HEK293 (cell line): ENCODE measurements around the gene CMIP.
A peak's percentile ranks its signal among the peaks of the same experiment; 100 is the strongest.

Source experiments
- CTCF ChIA-PET: fragments of 350-600 bp; formaldehyde crosslinking; extraction: SDS; loops from one replicate; lab custom pipeline; 2021; ENCODE audit warnings: antibody characterized with exemption; lab: Yijun Ruan, JAX
- POLR2A ChIA-PET: fragments of 300-600 bp; formaldehyde crosslinking; extraction: SDS; loops from one replicate; lab custom pipeline; 2020; ENCODE audit warnings: antibody characterized with exemption, inconsistent platforms; lab: Yijun Ruan, JAX
- H3K27ac ChIP-seq: fragments of 200-500 bp; sonication (Bioruptor generic); 2 replicates; pipeline ENCODE4 v1.5.1; 2014; ENCODE audit warnings: low read depth, low read length, control low read depth, inconsistent platforms; ENCODE audit errors: extremely low read depth
- H3K36me3 ChIP-seq, 2 experiments: fragments of 200-500 bp in 1 of 2; sonication (Bioruptor generic) in 1 of 2; 1 replicate in 1 of 2; 2 replicates in 1 of 2; pipeline ENCODE4 v1.5.1; 2014 to 2017; ENCODE audit warnings: inconsistent platforms in 2 of 2, low read length in 2 of 2; ENCODE audit not compliant: control insufficient read depth in 2 of 2, insufficient read depth in 1 of 2
- H3K4me1 ChIP-seq: fragments of 200-500 bp; sonication (Bioruptor generic); 2 replicates; pipeline ENCODE4 v1.5.1; 2014; ENCODE audit warnings: mild to moderate bottlenecking, low read length, inconsistent platforms; ENCODE audit not compliant: control insufficient read depth, insufficient read depth
- H3K4me3 ChIP-seq: 2 replicates; pipeline ENCODE4 v1.5.1; 2011; ENCODE audit warnings: low read depth, mild to moderate bottlenecking, control low read depth, low read length, moderate library complexity
- H3K9me3 ChIP-seq: fragments of 200-500 bp; sonication (Bioruptor generic); 2 replicates; pipeline ENCODE4 v1.5.1; 2014; ENCODE audit warnings: low read depth, low read length, inconsistent platforms; ENCODE audit not compliant: control insufficient read depth, insufficient read depth
- KLF7 ChIP-seq: fragments of 450-650 bp; formaldehyde crosslinking; IDR thresholded peaks from 2 replicates; pipeline ENCODE4 v1.5.1; 2016; ENCODE audit warnings: missing biosample characterization, missing genetic modification characterization, borderline replicate concordance
- RBAK ChIP-seq: fragments of 450-650 bp; formaldehyde crosslinking; IDR thresholded peaks from 2 replicates; pipeline ENCODE4 v1.5.1; 2016; ENCODE audit warnings: missing biosample characterization, missing genetic modification characterization
- SCRT2 ChIP-seq: fragments of 450-650 bp; formaldehyde crosslinking; IDR thresholded peaks from 2 replicates; pipeline ENCODE4 v1.5.1; 2016; ENCODE audit warnings: missing biosample characterization, missing genetic modification characterization
- ZBTB20 ChIP-seq: fragments of 450-650 bp; formaldehyde crosslinking; IDR thresholded peaks from 2 replicates; pipeline ENCODE4 v1.5.1; 2016; ENCODE audit warnings: missing biosample characterization, missing genetic modification characterization
- ZNF133 ChIP-seq: fragments of 450-650 bp; formaldehyde crosslinking; IDR thresholded peaks from 2 replicates; pipeline ENCODE4 v1.5.1; 2016; ENCODE audit warnings: missing biosample characterization, missing genetic modification characterization
- ZNF19 ChIP-seq: fragments of 450-650 bp; formaldehyde crosslinking; IDR thresholded peaks from 2 replicates; pipeline ENCODE4; 2016; ENCODE audit warnings: missing biosample characterization, missing genetic modification characterization, low read depth
- ZNF239 ChIP-seq: fragments of 450-650 bp; formaldehyde crosslinking; IDR thresholded peaks from 2 replicates; pipeline ENCODE4 v1.5.1; 2016; ENCODE audit warnings: missing biosample characterization, missing genetic modification characterization
- ZNF292 ChIP-seq: fragments of 450-650 bp; formaldehyde crosslinking; IDR thresholded peaks from 2 replicates; pipeline ENCODE4 v1.5.1; 2016; ENCODE audit warnings: low read depth, missing biosample characterization, missing genetic modification characterization, borderline replicate concordance
- ZNF354C ChIP-seq: fragments of 450-650 bp; formaldehyde crosslinking; IDR thresholded peaks from 2 replicates; pipeline ENCODE4 v1.5.1; 2016; ENCODE audit warnings: missing biosample characterization, missing genetic modification characterization, low read depth, borderline replicate concordance
- ZNF391 ChIP-seq: fragments of 450-650 bp; formaldehyde crosslinking; IDR thresholded peaks from 2 replicates; pipeline ENCODE4 v1.5.1; 2016; ENCODE audit warnings: low read depth, missing biosample characterization, missing genetic modification characterization, borderline replicate concordance
- ZNF654 ChIP-seq: fragments of 450-650 bp; formaldehyde crosslinking; IDR thresholded peaks from 2 replicates; pipeline ENCODE4 v1.5.1; 2016; ENCODE audit warnings: low read depth, missing biosample characterization, missing genetic modification characterization
- ZSCAN23 ChIP-seq: fragments of 450-650 bp; formaldehyde crosslinking; IDR thresholded peaks from 2 replicates; pipeline ENCODE4 v1.5.1; 2016; ENCODE audit warnings: missing biosample characterization, missing genetic modification characterization
- TF ChIP-seq, protein P1 (sequence below): fragments of 450-650 bp; formaldehyde crosslinking; IDR thresholded peaks from 2 replicates; pipeline ENCODE4 v1.5.1; 2017; ENCODE audit warnings: missing biosample characterization, missing genetic modification characterization
- TF ChIP-seq, protein P2 (sequence below): fragments of 450-650 bp; formaldehyde crosslinking; IDR thresholded peaks from 2 replicates; pipeline ENCODE4 v1.5.1; 2016; ENCODE audit warnings: missing biosample characterization, missing genetic modification characterization, low read depth
- TF ChIP-seq, protein P3 (sequence below): fragments of 450-650 bp; formaldehyde crosslinking; IDR thresholded peaks from 2 replicates; pipeline ENCODE4 v1.5.1; 2016; ENCODE audit warnings: missing biosample characterization, missing genetic modification characterization
- TF ChIP-seq, protein P4 (sequence below): fragments of 450-650 bp; formaldehyde crosslinking; IDR thresholded peaks from 2 replicates; pipeline ENCODE4 v1.5.1; 2016; ENCODE audit warnings: missing biosample characterization, missing genetic modification characterization

The CMIP gene

DNA sequence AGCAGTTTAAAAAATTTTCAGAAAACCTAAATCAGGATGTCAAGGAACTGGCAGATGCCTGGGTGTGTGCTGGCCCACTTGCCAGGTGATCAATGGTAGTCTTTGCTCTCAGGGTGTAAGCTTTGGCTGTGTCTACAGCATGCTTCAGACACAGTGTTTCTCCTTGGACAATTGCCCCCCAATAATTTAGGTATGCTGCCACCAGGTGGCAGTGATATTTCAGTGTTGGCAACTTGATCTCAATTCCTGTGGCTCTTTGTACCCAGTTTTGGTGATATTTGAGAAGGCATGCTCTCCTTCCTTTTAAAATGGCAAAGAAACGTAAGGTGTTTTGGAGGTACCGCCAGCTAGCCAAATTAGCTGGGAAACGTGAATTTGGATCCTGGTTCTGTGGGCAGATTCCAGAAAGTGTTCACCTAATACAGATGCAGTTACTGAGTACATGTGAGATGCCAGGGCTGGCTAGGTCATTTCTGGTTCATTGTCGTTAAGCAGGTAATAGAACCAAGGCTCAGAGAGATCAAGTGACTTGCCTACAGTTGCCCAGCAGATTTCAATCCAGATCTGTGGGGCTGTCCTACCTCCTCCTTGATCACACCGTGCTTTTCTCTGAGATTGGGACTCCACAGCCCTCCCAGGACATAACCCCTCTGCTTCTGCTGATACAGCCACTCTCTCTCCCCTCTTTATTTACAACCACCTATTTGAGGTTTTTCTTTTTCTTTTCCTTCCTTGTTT, 178.9 kb downstream of the CMIP start:
- no peak overlapping the region for H3K27ac ChIP-seq
- POLR2A ChIA-PET, result no interaction called here
- TF ChIP-seq ZNF654 (tag by site-specific recombination) (peak; percentile 39), RBAK (tag by site-specific recombination) (no peak), ZNF391 (tag by site-specific recombination) (peak; percentile 87; the same call in 1 of the 2 replicates), KLF7 (tag by site-specific recombination) (no peak), ZNF239 (tag by site-specific recombination) (no peak), ZNF19 (tag by site-specific recombination) (no peak), ZNF292 (tag by site-specific recombination) (no peak), ZSCAN23 (no peak), SCRT2 (tag by site-specific recombination) (no peak), ZBTB20 (tag by site-specific recombination) (no peak)
- TF ChIP-seq, protein P1, sequence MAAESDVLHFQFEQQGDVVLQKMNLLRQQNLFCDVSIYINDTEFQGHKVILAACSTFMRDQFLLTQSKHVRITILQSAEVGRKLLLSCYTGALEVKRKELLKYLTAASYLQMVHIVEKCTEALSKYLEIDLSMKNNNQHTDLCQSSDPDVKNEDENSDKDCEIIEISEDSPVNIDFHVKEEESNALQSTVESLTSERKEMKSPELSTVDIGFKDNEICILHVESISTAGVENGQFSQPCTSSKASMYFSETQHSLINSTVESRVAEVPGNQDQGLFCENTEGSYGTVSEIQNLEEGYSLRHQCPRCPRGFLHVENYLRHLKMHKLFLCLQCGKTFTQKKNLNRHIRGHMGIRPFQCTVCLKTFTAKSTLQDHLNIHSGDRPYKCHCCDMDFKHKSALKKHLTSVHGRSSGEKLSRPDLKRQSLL (tag by site-specific recombination), result no peak
- TF ChIP-seq, protein P2, sequence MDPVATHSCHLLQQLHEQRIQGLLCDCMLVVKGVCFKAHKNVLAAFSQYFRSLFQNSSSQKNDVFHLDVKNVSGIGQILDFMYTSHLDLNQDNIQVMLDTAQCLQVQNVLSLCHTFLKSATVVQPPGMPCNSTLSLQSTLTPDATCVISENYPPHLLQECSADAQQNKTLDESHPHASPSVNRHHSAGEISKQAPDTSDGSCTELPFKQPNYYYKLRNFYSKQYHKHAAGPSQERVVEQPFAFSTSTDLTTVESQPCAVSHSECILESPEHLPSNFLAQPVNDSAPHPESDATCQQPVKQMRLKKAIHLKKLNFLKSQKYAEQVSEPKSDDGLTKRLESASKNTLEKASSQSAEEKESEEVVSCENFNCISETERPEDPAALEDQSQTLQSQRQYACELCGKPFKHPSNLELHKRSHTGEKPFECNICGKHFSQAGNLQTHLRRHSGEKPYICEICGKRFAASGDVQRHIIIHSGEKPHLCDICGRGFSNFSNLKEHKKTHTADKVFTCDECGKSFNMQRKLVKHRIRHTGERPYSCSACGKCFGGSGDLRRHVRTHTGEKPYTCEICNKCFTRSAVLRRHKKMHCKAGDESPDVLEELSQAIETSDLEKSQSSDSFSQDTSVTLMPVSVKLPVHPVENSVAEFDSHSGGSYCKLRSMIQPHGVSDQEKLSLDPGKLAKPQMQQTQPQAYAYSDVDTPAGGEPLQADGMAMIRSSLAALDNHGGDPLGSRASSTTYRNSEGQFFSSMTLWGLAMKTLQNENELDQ (tag by site-specific recombination), result no peak
- TF ChIP-seq, protein P3, sequence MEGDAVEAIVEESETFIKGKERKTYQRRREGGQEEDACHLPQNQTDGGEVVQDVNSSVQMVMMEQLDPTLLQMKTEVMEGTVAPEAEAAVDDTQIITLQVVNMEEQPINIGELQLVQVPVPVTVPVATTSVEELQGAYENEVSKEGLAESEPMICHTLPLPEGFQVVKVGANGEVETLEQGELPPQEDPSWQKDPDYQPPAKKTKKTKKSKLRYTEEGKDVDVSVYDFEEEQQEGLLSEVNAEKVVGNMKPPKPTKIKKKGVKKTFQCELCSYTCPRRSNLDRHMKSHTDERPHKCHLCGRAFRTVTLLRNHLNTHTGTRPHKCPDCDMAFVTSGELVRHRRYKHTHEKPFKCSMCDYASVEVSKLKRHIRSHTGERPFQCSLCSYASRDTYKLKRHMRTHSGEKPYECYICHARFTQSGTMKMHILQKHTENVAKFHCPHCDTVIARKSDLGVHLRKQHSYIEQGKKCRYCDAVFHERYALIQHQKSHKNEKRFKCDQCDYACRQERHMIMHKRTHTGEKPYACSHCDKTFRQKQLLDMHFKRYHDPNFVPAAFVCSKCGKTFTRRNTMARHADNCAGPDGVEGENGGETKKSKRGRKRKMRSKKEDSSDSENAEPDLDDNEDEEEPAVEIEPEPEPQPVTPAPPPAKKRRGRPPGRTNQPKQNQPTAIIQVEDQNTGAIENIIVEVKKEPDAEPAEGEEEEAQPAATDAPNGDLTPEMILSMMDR, result peak; percentile 54; the same call in 1 of the 2 replicates
- TF ChIP-seq, protein P4, sequence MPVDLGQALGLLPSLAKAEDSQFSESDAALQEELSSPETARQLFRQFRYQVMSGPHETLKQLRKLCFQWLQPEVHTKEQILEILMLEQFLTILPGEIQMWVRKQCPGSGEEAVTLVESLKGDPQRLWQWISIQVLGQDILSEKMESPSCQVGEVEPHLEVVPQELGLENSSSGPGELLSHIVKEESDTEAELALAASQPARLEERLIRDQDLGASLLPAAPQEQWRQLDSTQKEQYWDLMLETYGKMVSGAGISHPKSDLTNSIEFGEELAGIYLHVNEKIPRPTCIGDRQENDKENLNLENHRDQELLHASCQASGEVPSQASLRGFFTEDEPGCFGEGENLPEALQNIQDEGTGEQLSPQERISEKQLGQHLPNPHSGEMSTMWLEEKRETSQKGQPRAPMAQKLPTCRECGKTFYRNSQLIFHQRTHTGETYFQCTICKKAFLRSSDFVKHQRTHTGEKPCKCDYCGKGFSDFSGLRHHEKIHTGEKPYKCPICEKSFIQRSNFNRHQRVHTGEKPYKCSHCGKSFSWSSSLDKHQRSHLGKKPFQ (tag by site-specific recombination), result no peak
- TF ChIP-seq, all 188 proteins: peak for 3
- no peak overlapping the region for H3K4me3 ChIP-seq
- H3K9me3 ChIP-seq, result no peaks in the 10 kb centered on the region
- no peaks in the 10 kb centered on the region for H3K4me1 ChIP-seq
- H3K36me3 ChIP-seq, result peaks cover 0 to 11% of the 10 kb centered on the region in 2 experiments; a peak in 1 of 3 replicates
- CTCF ChIA-PET, result interaction anchor here (0.6 to 2.7 kb wide), 15 partner anchors 8 to 1442 kb away, joined by 3 to 15 read pairs (median 3); no protein-coding TSS in a partner anchor

DNA sequence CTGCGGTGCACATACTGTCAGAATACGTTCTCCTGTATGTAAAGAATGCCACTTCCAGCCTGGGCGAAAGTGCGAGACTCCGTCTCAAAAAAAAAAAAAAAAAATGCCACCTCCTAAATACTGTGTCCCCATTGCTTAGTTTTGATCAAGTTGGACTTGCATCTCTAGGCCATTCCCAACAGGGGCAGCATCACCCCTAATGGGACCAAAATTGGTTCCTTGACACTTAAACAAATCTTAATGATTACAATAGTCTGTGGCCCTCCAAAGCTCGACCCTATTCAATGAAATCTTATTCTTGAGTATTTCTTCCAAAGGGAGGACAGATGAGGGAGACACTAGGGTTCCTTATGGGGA, 179.8 kb downstream of the CMIP start:
- CTCF ChIA-PET, result interaction anchor here (0.6 to 1.2 kb wide), 6 partner anchors 8 to 260 kb away, joined by 3 to 11 read pairs (median 4); no protein-coding TSS in a partner anchor

More for the DNA sequence above, 179.8 kb downstream of the CMIP start:
- H3K9me3 ChIP-seq, result no peaks in the 10 kb centered on the region
- POLR2A ChIA-PET, result no interaction called here
- no peak overlapping the region for H3K4me3 ChIP-seq
- H3K36me3 ChIP-seq, result peaks cover 0 to 11% of the 10 kb centered on the region in 2 experiments; a peak in 1 of 3 replicates
- H3K4me1 ChIP-seq, result no peaks in the 10 kb centered on the region
- TF ChIP-seq ZNF354C (tag by site-specific recombination) (no peak), ZNF133 (tag by site-specific recombination) (no peak)
- no peak overlapping the region for H3K27ac ChIP-seq
